MM.1S (cell line): ENCODE measurements around the gene CTSA.

Experiments used
- DNase-seq: peaks from one replicate; pipeline ENCODE4 v3.0.0-alpha.2; 2015
- H2AFZ ChIP-seq: fragments of 300-600 bp; sonication (generic); 2 replicates; pipeline ENCODE4 v1.6.0; 2016; ENCODE audit warnings: antibody characterized with exemption, low read length
- H3F3A ChIP-seq: fragments of 300-600 bp; sonication (generic); 2 replicates; pipeline ENCODE4 v1.6.1; 2016; ENCODE audit warnings: mild to moderate bottlenecking, antibody characterized with exemption, low read length, moderate library complexity, mixed read lengths; ENCODE audit not compliant: insufficient read depth
- H3K27ac ChIP-seq: fragments of 300-600 bp; sonication (generic); 2 replicates; pipeline ENCODE4 v1.5.1; 2016; ENCODE audit warnings: mild to moderate bottlenecking, low read length
- H3K27me3 ChIP-seq: fragments of 300-600 bp; sonication (generic); replicated peaks from 2 replicates; pipeline ENCODE4 v1.6.0; 2016; ENCODE audit warnings: low read length; ENCODE audit not compliant: insufficient read depth
- H3K36me3 ChIP-seq: fragments of 300-600 bp; sonication (generic); replicated peaks from 2 replicates; pipeline ENCODE4 v1.6.1; 2016; ENCODE audit warnings: mild to moderate bottlenecking, low read length, mixed read lengths; ENCODE audit not compliant: insufficient read depth
- H3K4me1 ChIP-seq: fragments of 300-600 bp; sonication (generic); 2 replicates; pipeline ENCODE4 v1.6.1; 2016; ENCODE audit warnings: low read length, mixed read lengths
- H3K4me2 ChIP-seq: fragments of 300-600 bp; sonication (generic); 2 replicates; pipeline ENCODE4 v1.6.0; 2016; ENCODE audit warnings: low read depth, low read length
- H3K4me3 ChIP-seq: fragments of 300-600 bp; sonication (generic); 2 replicates; pipeline ENCODE4 v1.5.1; 2016; ENCODE audit warnings: low read length, mixed read lengths
- H3K79me2 ChIP-seq: fragments of 300-600 bp; sonication (generic); 2 replicates; pipeline ENCODE4 v1.6.1; 2016; ENCODE audit warnings: mixed run types, low read length, mixed read lengths
- H3K9ac ChIP-seq: fragments of 300-600 bp; sonication (generic); 2 replicates; pipeline ENCODE4 v1.6.1; 2016; ENCODE audit warnings: low read length, mixed read lengths
- H3K9me2 ChIP-seq: fragments of 300-600 bp; sonication (generic); replicated peaks from 2 replicates; pipeline ENCODE4 v1.6.1; 2016; ENCODE audit warnings: mild to moderate bottlenecking, low read length, mixed read lengths; ENCODE audit not compliant: insufficient read depth
- H3K9me3 ChIP-seq: fragments of 300-600 bp; sonication (generic); replicated peaks from 2 replicates; pipeline ENCODE4 v1.6.1; 2016; ENCODE audit warnings: mild to moderate bottlenecking, low read length, mixed read lengths; ENCODE audit not compliant: insufficient read depth
- H4K20me1 ChIP-seq: fragments of 300-600 bp; sonication (generic); 2 replicates; pipeline ENCODE4 v1.6.1; 2016; ENCODE audit warnings: mild to moderate bottlenecking, low read length, moderate library complexity, mixed read lengths; ENCODE audit not compliant: insufficient read depth
- CTCF ChIP-seq: fragments of 300-600 bp; sonication (generic); IDR thresholded peaks from 2 replicates; pipeline ENCODE4 v1.5.1; 2016; ENCODE audit warnings: antibody characterized with exemption, low read length, mixed read lengths
- EZH2 ChIP-seq: fragments of 300-600 bp; sonication (generic); optimal IDR thresholded peaks from 2 replicates; pipeline ENCODE3; 2017; ENCODE audit warnings: low read depth, mild to moderate bottlenecking, antibody characterized with exemption, low read length, mixed read lengths
- EZH2phosphoT487 ChIP-seq: fragments of 300-600 bp; sonication (generic); IDR thresholded peaks from 2 replicates; pipeline ENCODE4 v1.6.1; 2018; ENCODE audit warnings: antibody characterized with exemption, low read length

Gene CTSA

GRCh38 chr20:45908084-45908483, 16.9 kb downstream of the CTSA start:
- no peaks in the 10 kb centered on the region for H3K9me2 ChIP-seq
- no peak overlapping the region for H3K27ac ChIP-seq
- H3K4me2 ChIP-seq, result no peak overlapping the region
- no peak overlapping the region for H3K9ac ChIP-seq
- H3K79me2 ChIP-seq, result no peaks in the 10 kb centered on the region
- TF ChIP-seq EZH2phosphoT487 (no peak), CTCF (no peak), EZH2 (no peak)
- no peak overlapping the region for H2AFZ ChIP-seq
- H3K27me3 ChIP-seq, result peaks cover 14% of the 10 kb centered on the region; the same call in 1 of the 2 replicates
- no peak overlapping the region for H3K4me3 ChIP-seq
- H3K9me3 ChIP-seq, result no peaks in the 10 kb centered on the region
- peaks cover 3% of the 10 kb centered on the region; the same call in 1 of the 2 replicates for H3K4me1 ChIP-seq
- no peaks in the 10 kb centered on the region for H3K36me3 ChIP-seq
- no peaks in the 10 kb centered on the region for H3F3A ChIP-seq
- H4K20me1 ChIP-seq, result no peaks in the 10 kb centered on the region
- no peak for DNase-seq

- peaks cover 14% of the 10 kb centered on the region; the same call in 1 of the 2 replicates for H3K27me3 ChIP-seq
- H3K79me2 ChIP-seq, result no peaks in the 10 kb centered on the region
- H3K4me2 ChIP-seq, result no peak overlapping the region
- H3K4me3 ChIP-seq, result no peak overlapping the region
- DNase-seq, result no peak
- H3F3A ChIP-seq, result no peaks in the 10 kb centered on the region
- H2AFZ ChIP-seq, result no peak overlapping the region
- no peaks in the 10 kb centered on the region for H3K9me2 ChIP-seq
- no peak overlapping the region for H3K27ac ChIP-seq
- H4K20me1 ChIP-seq, result no peaks in the 10 kb centered on the region
- no peaks in the 10 kb centered on the region for H3K9me3 ChIP-seq
- TF ChIP-seq EZH2, result no peak
- TF ChIP-seq CTCF, result no peak
- no peak for TF ChIP-seq EZH2phosphoT487
- peaks cover 3% of the 10 kb centered on the region; the same call in 1 of the 2 replicates for H3K4me1 ChIP-seq
- no peak overlapping the region for H3K9ac ChIP-seq
- no peaks in the 10 kb centered on the region for H3K36me3 ChIP-seq
These were observed 18.2 kb downstream of the CTSA start for GRCh38 chr20:45909336-45909808.

- H3K9ac ChIP-seq, result no peak overlapping the region
- no peaks in the 10 kb centered on the region for H4K20me1 ChIP-seq
- H2AFZ ChIP-seq, result peak overlapping the region; percentile 28
- TF ChIP-seq EZH2phosphoT487 (no peak), CTCF (no peak), EZH2 (no peak)
- no peaks in the 10 kb centered on the region for H3K9me3 ChIP-seq
- peak overlapping the region; percentile 99; the same call in 1 of the 2 replicates for H3K4me2 ChIP-seq
- DNase-seq, result no peak
- H3K27me3 ChIP-seq, result peaks cover 14% of the 10 kb centered on the region; the same call in 1 of the 2 replicates
- peak overlapping the region; percentile 18; the same call in 1 of the 2 replicates for H3K4me3 ChIP-seq
- H3K9me2 ChIP-seq, result no peaks in the 10 kb centered on the region
- H3K4me1 ChIP-seq, result peaks cover 3% of the 10 kb centered on the region; the same call in 1 of the 2 replicates
- no peaks in the 10 kb centered on the region for H3F3A ChIP-seq
- H3K27ac ChIP-seq, result no peak overlapping the region
- no peaks in the 10 kb centered on the region for H3K36me3 ChIP-seq
- no peaks in the 10 kb centered on the region for H3K79me2 ChIP-seq
These were observed 18.9 kb downstream of the CTSA start for GRCh38 chr20:45909817-45910669.
